GM21619 (cell line): ENCODE data around the gene TMPRSS2.
A peak's percentile ranks its signal among the peaks of the same experiment; 100 is the strongest.
"Not testable (repeated sequence)": the region's sequence is repeated elsewhere in the genome, so short reads cannot be mapped to it uniquely, and the experiment has no call there.

ENCODE experiments used
- ATAC-seq: cut with Tn5 transposase; IDR thresholded peaks from one replicate; pipeline ENCODE4 v1.9.1; 2021; ENCODE audit not compliant: unreplicated experiment

The TMPRSS2 gene

GRCh38 chr21:41428311-41428710 lies 79.6 kb downstream of the TMPRSS2 start:
- no peak for ATAC-seq

GRCh38 chr21:41427556-41427955 lies 80.4 kb downstream of the TMPRSS2 start:
- no peak for ATAC-seq

- ATAC-seq = no peak
Measured at GRCh38 chr21:41426676-41427404, 81.1 kb downstream of the TMPRSS2 start.

GRCh38 chr21:41425954-41426675 lies 81.8 kb downstream of the TMPRSS2 start, which contains the start of gene MX1:
TSS of gene MX1 (plus strand) at chr21:41426239. CDS start at chr21:41432071, 5,832 bp downstream.
- ATAC-seq = peak; percentile 73

GRCh38 chr21:41425588-41425953 lies 82.4 kb downstream of the TMPRSS2 start:
- no peak for ATAC-seq

GRCh38 chr21:41423305-41423636 lies 84.7 kb downstream of the TMPRSS2 start:
- not testable (repeated sequence) for ATAC-seq

- ATAC-seq = no peak
Measured at GRCh38 chr21:41422546-41423304, 85.2 kb downstream of the TMPRSS2 start.

GRCh38 chr21:41420998-41421397 lies 87.0 kb downstream of the TMPRSS2 start:
- not testable (repeated sequence) for ATAC-seq

GRCh38 chr21:41419921-41420862 lies 87.8 kb downstream of the TMPRSS2 start:
- ATAC-seq = peak; percentile 78

- no peak for ATAC-seq
Measured at GRCh38 chr21:41418956-41419680, 88.8 kb downstream of the TMPRSS2 start.

- ATAC-seq = no peak
Measured at GRCh38 chr21:41418393-41418792, 89.6 kb downstream of the TMPRSS2 start.

- ATAC-seq = not testable (repeated sequence)
Measured at GRCh38 chr21:41417505-41417904, 90.5 kb downstream of the TMPRSS2 start.
